ENCODE data around the gene PTPRU.

Gene PTPRU

GRCh38 chr1:29368936-29369932 lies 132.9 kb downstream of the PTPRU start:
- TF ChIP-seq CTCF (IDR thresholded peaks at IDR 0.05; ENCODE audit: low read depth, low read length), result no peak
- no peak for TF ChIP-seq MAX (IDR thresholded peaks at IDR 0.05; ENCODE audit: low read depth, low read length)
- TF ChIP-seq POLR2A (IDR thresholded peaks at IDR 0.05; ENCODE audit: extremely low read depth, insufficient read length), result no peak
- TF ChIP-seq MYC (IDR thresholded peaks at IDR 0.05; ENCODE audit: low read depth, low read length), result no peak
- DNase-seq (ENCODE audit: low read depth), result no peak
- H3K4me3 ChIP-seq (ENCODE audit: low read depth, low read length), result no peak overlapping the region

- H3K4me3 ChIP-seq (ENCODE audit: low read depth, low read length), result no peak overlapping the region
- TF ChIP-seq POLR2A (IDR thresholded peaks at IDR 0.05; ENCODE audit: extremely low read depth, insufficient read length) (no peak), MAX (IDR thresholded peaks at IDR 0.05; ENCODE audit: low read depth, low read length) (no peak), CTCF (IDR thresholded peaks at IDR 0.05; ENCODE audit: low read depth, low read length) (no peak), MYC (IDR thresholded peaks at IDR 0.05; ENCODE audit: low read depth, low read length) (no peak)
- DNase-seq (ENCODE audit: low read depth), result no peak
Observed at GRCh38 chr1:29370067-29370466, 133.7 kb downstream of the PTPRU start.

GRCh38 chr1:29371332-29371731 lies 135.0 kb downstream of the PTPRU start:
- DNase-seq (ENCODE audit: low read depth), result no peak
- no peak for TF ChIP-seq POLR2A (IDR thresholded peaks at IDR 0.05; ENCODE audit: extremely low read depth, insufficient read length)
- no peak for TF ChIP-seq CTCF (IDR thresholded peaks at IDR 0.05; ENCODE audit: low read depth, low read length)
- TF ChIP-seq MYC (IDR thresholded peaks at IDR 0.05; ENCODE audit: low read depth, low read length), result no peak
- no peak for TF ChIP-seq MAX (IDR thresholded peaks at IDR 0.05; ENCODE audit: low read depth, low read length)
- H3K4me3 ChIP-seq (ENCODE audit: low read depth, low read length), result no peak overlapping the region

GRCh38 chr1:29372108-29372507 lies 135.8 kb downstream of the PTPRU start:
- DNase-seq (ENCODE audit: low read depth), result no peak
- no peak overlapping the region for H3K4me3 ChIP-seq (ENCODE audit: low read depth, low read length)
- TF ChIP-seq CTCF (IDR thresholded peaks at IDR 0.05; ENCODE audit: low read depth, low read length) (no peak), MYC (IDR thresholded peaks at IDR 0.05; ENCODE audit: low read depth, low read length) (no peak), MAX (IDR thresholded peaks at IDR 0.05; ENCODE audit: low read depth, low read length) (no peak), POLR2A (IDR thresholded peaks at IDR 0.05; ENCODE audit: extremely low read depth, insufficient read length) (no peak)
